Psoas muscle (tissue), 8 donors: Measurements from ENCODE around the gene MYLK2. TPM values are rescaled to one million over a fixed set of nuclear protein-coding genes. Genes with fewer than 3 reads are reported as not detected.

Experiments used
- ATAC-seq, 4 donors: fragments of 200-7000 bp; cut with Tn5 transposase; one replicate each; pipeline ENCODE4 v1.9.1; 2020; ENCODE audit warnings: moderate library complexity in 3 of 4, mild to moderate bottlenecking in 2 of 4
- DNase-seq, 2 donors: peaks; one replicate each; pipeline ENCODE4 v3.0.0-alpha.2; 2020
- H3K27ac ChIP-seq: fragments of 200-600 bp; one replicate; pipeline ENCODE4 v1.8.0; 2022
- H3K27me3 ChIP-seq, 3 donors: fragments of 200-600 bp in 1 of 3; one replicate each; pipeline versions ENCODE4 v1.6.1 to v1.8.0; 2013 to 2022; ENCODE audit warnings: low read length in 2 of 3, mild to moderate bottlenecking in 2 of 3, moderate library complexity in 1 of 3; ENCODE audit not compliant: insufficient read depth in 3 of 3
- H3K36me3 ChIP-seq, 2 donors: fragments of 200-600 bp in 1 of 2; one replicate each; pipeline versions ENCODE4 v1.6.1 to v1.8.0; 2013 to 2022; ENCODE audit warnings: low read depth in 1 of 2, mild to moderate bottlenecking in 1 of 2, moderate library complexity in 1 of 2; ENCODE audit not compliant: insufficient read depth in 1 of 2
- H3K4me1 ChIP-seq: fragments of 200-600 bp; one replicate; pipeline ENCODE4 v1.8.0; 2022
- H3K4me3 ChIP-seq: fragments of 200-600 bp; one replicate; pipeline ENCODE4 v1.8.0; 2022; ENCODE audit warnings: mild to moderate bottlenecking
- H3K9me3 ChIP-seq: fragments of 200-600 bp; one replicate; pipeline ENCODE4 v1.8.0; 2022
- WGBS, 3 donors: extraction: QIAGEN DNeasy Blood & Tissue Kit; methylation state at CpG; one replicate each; pipeline versions ENCODE4 v1.1.6 to v1.1.7; 2013; 5-methylcytosine and 5-hydroxymethylcytosine counted together
- intact Hi-C, 2 donors: fragments of 100-400 bp; cut with DNase I; formaldehyde crosslinking; loops; one replicate each; pipeline versions ENCODE4 v1.11.0 to v1.14.2; 2022
- polyA plus RNA-seq, 3 donors: library from polyadenylated mRNA; stranded (reverse); fragments of 200-250 nt; gene quantifications; one replicate each; pipeline ENCODE4 v1.2.3, GENCODE V29; 2013
- total RNA-seq, 4 donors: library from RNA; stranded (reverse); fragmentation: NEBNext Ultra II Directional in 2 of 4; extraction: Animal tissue kit (Norgen Biotek cat#: 25700) in 2 of 4; gene quantifications; one replicate each; pipeline versions ENCODE4 v1.2.1 to v1.2.4, GENCODE V29; 2021 to 2023
- TF ChIP-seq, protein P1 (sequence below): fragments of 200-600 bp; IDR thresholded peaks from one replicate; pipeline ENCODE4 v1.8.0; 2022; ENCODE audit warnings: antibody characterized with exemption
- donor health status: healthy with polysubstance abuse.
- donor health status: DM: no; HTN: no; CAD: no; lungs with moderate emphysema.
- donor health status: Bipolar disorder and iron deficiency.
- donor health status: healthy.
- donor health status: DM: yes; HTN: yes; CAD: no.
- donor health status: DM: no; HTN: no; CAD: no.
- donor health status: DM: no; HTN: no; CAD: no.
- donor health status: DM: yes; HTN: yes; CAD: no.

The MYLK2 gene
- total and polyA plus RNA-seq, 7 donors = 30.6 to 273 (median 94.5) TPM

DNA sequence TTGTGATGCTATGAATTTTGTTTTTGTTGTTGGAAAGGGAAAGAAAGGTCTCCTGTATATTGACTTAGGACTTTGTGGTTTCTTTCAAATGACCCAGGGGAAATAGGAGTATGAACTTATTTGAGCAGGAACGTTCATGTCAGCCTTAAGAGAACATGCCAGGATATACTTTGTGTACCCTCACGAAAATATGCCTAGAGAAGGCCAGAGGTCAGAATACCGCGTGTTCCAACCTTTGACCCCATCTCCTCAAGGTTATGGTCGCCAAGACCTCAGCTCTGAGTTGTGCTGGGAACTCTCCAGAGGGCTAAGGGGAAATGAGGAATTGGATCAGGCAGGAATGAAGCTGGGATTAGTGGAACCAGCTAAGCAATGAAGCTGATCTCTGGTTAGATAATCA lies 62.8 kb downstream of the MYLK2 start:
- intact Hi-C loops = no loop called here
- WGBS, 3 donors = 56 to 58% (median 57%) methylated on average over 5 of the region's 5 CpGs
- no peaks in the 10 kb centered on the region for H3K36me3 ChIP-seq
- H3K27me3 ChIP-seq = peaks cover 0 to 4% (median 0%) of the 10 kb centered on the region in 3 donors
- no peak overlapping the region for H3K4me3 ChIP-seq
- TF ChIP-seq, protein P1, sequence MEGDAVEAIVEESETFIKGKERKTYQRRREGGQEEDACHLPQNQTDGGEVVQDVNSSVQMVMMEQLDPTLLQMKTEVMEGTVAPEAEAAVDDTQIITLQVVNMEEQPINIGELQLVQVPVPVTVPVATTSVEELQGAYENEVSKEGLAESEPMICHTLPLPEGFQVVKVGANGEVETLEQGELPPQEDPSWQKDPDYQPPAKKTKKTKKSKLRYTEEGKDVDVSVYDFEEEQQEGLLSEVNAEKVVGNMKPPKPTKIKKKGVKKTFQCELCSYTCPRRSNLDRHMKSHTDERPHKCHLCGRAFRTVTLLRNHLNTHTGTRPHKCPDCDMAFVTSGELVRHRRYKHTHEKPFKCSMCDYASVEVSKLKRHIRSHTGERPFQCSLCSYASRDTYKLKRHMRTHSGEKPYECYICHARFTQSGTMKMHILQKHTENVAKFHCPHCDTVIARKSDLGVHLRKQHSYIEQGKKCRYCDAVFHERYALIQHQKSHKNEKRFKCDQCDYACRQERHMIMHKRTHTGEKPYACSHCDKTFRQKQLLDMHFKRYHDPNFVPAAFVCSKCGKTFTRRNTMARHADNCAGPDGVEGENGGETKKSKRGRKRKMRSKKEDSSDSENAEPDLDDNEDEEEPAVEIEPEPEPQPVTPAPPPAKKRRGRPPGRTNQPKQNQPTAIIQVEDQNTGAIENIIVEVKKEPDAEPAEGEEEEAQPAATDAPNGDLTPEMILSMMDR = no peak
- ATAC-seq = no peak
- no peak for DNase-seq
- no peaks in the 10 kb centered on the region for H3K4me1 ChIP-seq
- no peaks in the 10 kb centered on the region for H3K9me3 ChIP-seq
- no peak overlapping the region for H3K27ac ChIP-seq

DNA sequence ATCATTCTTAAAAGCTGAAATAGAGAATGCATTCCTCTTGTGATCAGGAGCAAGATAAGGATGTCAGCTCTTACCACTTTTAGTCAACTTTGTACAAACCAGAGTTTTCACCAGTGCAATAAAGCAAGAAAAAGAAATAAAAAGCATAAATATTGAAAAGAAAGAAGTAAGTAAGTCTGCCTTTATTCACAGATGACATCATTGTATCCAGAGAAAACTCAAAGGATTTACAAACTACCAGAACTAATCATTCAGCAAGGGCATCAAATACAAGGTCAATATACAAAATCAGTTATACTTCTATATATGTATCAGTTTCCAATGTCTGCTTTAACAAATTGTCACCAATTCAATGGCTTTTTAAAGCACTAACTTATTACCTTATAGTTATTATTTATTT lies 64.7 kb downstream of the MYLK2 start:
- Histone ChIP-seq H3K4me3 (no peak overlapping the region), H3K36me3 (no peaks in the 10 kb centered on the region), H3K9me3 (no peaks in the 10 kb centered on the region), H3K4me1 (no peaks in the 10 kb centered on the region), H3K27ac (no peak overlapping the region), H3K27me3 (peaks cover 0 to 4% (median 0%) of the 10 kb centered on the region in 3 donors)
- intact Hi-C loops = no loop called here
- TF ChIP-seq, protein P1 = no peak
- no peak for ATAC-seq
- DNase-seq = no peak

Other genes starting within 250 kb of the MYLK2 start
- gene ID1, start 214.1 kb upstream of the MYLK2 start, total RNA-seq = 100 to 1,000 TPM in 2 of 4 donors, 10 to 100 TPM in 2; 25.1 to 129 (median 102) TPM
- 100 to 1,000 TPM in 1 of 3 donors, 10 to 100 TPM in 2; 45.1 to 574 (median 45.2) TPM for gene ID1, start 214.1 kb upstream of the MYLK2 start, polyA plus RNA-seq
- 1 to 10 TPM; 3.5 to 8.1 (median 5.0) TPM for gene COX4I2, start 181.4 kb upstream of the MYLK2 start, total RNA-seq
- 10 to 100 TPM in 2 of 3 donors, 1 to 10 TPM in 1; 7.0 to 13.2 (median 11.9) TPM for gene COX4I2, start 181.4 kb upstream of the MYLK2 start, polyA plus RNA-seq
- gene BCL2L1, start 96.5 kb upstream of the MYLK2 start, total RNA-seq = 10 to 100 TPM; 34.5 to 95.1 (median 76.3) TPM
- gene BCL2L1, start 96.5 kb upstream of the MYLK2 start, polyA plus RNA-seq = 100 to 1,000 TPM in 1 of 3 donors, 10 to 100 TPM in 2; 42.3 to 204 (median 48.2) TPM
- gene TPX2, start 80.1 kb upstream of the MYLK2 start, total RNA-seq = 1 to 10 TPM in 3 of 4 donors, under 1 TPM in 1; 0.63 to 2.2 (median 1.6) TPM
- 1 to 10 TPM; 2.6 to 8.5 (median 3.4) TPM for gene TPX2, start 80.1 kb upstream of the MYLK2 start, polyA plus RNA-seq
- gene FOXS1, start 26.2 kb downstream of the MYLK2 start, total RNA-seq = 1 to 10 TPM in 2 of 4 donors, under 1 TPM in 2; 0.59 to 3.8 (median 1.2) TPM
- 1 to 10 TPM in 1 of 3 donors, under 1 TPM in 2; 0.65 to 1.3 (median 0.87) TPM for gene FOXS1, start 26.2 kb downstream of the MYLK2 start, polyA plus RNA-seq
- gene DUSP15, start 51.2 kb downstream of the MYLK2 start, total RNA-seq = under 1 TPM in 1 of 4 donors, not detected in 3; 0.51 TPM
- under 1 TPM; 0.04 to 0.22 (median 0.17) TPM for gene DUSP15, start 51.2 kb downstream of the MYLK2 start, polyA plus RNA-seq
- gene TTLL9, start 51.3 kb downstream of the MYLK2 start, total RNA-seq = not detected
- under 1 TPM in 1 of 3 donors, not detected in 2; 0.01 TPM for gene TTLL9, start 51.3 kb downstream of the MYLK2 start, polyA plus RNA-seq
- gene PDRG1, start 132.7 kb downstream of the MYLK2 start, total RNA-seq = 10 to 100 TPM in 2 of 4 donors, 1 to 10 TPM in 2; 7.8 to 15.8 (median 11.1) TPM
- 10 to 100 TPM; 12.9 to 37.5 (median 32.4) TPM for gene PDRG1, start 132.7 kb downstream of the MYLK2 start, polyA plus RNA-seq
- under 1 TPM in 1 of 4 donors, not detected in 3; 0.02 TPM for gene XKR7, start 148.8 kb downstream of the MYLK2 start, total RNA-seq
- under 1 TPM in 1 of 3 donors, not detected in 2; under 0.01 TPM for gene XKR7, start 148.8 kb downstream of the MYLK2 start, polyA plus RNA-seq
- gene CCM2L, start 191.1 kb downstream of the MYLK2 start, total RNA-seq = 1 to 10 TPM; 3.3 to 7.3 (median 3.7) TPM
- 1 to 10 TPM; 3.4 to 4.9 (median 4.0) TPM for gene CCM2L, start 191.1 kb downstream of the MYLK2 start, polyA plus RNA-seq
- 1 to 10 TPM; 1.9 to 5.5 (median 2.8) TPM for gene HCK, start 232.9 kb downstream of the MYLK2 start, total RNA-seq
- 1 to 10 TPM in 2 of 3 donors, under 1 TPM in 1; 0.79 to 1.2 (median 1.2) TPM for gene HCK, start 232.9 kb downstream of the MYLK2 start, polyA plus RNA-seq